Measurements from ENCODE around the gene TMEM217. TPM values are rescaled to one million over a fixed set of nuclear protein-coding genes. Genes with fewer than 3 reads are reported as not detected.

Gene TMEM217
- total and polyA plus RNA-seq, 7 donors = 0.55 to 5.3 (median 0.80) TPM; not detected in 1

DNA sequence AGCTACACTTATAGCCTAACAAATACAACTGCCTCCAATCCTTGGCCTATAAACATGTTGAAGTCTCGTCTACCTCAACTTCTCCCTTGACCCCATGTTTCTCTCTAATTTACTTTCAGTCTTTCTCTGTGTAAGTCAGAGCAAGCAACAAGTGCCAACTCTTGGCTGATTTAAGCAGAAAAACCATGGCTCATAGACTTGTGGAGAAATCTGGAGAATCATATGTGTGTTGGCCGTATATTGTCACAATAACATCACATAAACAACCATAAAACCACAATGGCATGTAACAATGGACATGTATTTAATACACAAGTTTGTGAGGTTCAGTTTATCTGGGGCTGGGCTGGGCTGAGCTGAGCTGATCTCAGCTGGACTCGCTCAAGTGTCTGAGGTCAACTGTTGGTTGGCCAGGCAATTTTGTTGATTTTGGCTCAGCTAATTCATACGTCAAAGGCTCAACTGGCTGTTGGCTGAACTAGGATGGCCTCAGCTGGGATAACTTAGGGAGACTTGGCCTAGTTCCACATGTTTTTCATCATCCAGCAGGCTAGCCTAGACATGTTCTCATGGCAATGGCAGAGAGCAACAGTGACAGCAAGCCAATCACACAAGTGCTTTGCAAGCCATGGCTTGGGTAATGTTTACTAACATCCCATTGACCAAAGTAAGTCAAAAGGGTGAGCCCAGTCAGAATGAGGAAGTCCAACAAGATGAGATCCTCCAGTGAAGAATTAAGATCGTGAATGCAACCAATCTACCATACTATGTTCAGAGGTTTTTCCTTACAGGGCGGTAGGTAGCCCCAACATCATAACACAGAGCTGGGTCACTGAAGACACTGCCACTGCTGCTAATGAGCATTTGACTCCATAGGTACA is 13.3 kb downstream of the TMEM217 start:
- intact Hi-C loops (cut with DNase I) = no loop called here
- H3K4me3 ChIP-seq = no peak overlapping the region
- WGBS, 2 donors = 28 to 63% methylated on average over 6 of the region's 6 CpGs
- H3K27me3 ChIP-seq = no peaks in the 10 kb centered on the region
- no peaks in the 10 kb centered on the region for H3K9me3 ChIP-seq
- H3K27ac ChIP-seq = peak overlapping the region; percentile 65 to 81 (median 80)
- DNase-seq = peak; percentile 94
- TF ChIP-seq, protein P1, sequence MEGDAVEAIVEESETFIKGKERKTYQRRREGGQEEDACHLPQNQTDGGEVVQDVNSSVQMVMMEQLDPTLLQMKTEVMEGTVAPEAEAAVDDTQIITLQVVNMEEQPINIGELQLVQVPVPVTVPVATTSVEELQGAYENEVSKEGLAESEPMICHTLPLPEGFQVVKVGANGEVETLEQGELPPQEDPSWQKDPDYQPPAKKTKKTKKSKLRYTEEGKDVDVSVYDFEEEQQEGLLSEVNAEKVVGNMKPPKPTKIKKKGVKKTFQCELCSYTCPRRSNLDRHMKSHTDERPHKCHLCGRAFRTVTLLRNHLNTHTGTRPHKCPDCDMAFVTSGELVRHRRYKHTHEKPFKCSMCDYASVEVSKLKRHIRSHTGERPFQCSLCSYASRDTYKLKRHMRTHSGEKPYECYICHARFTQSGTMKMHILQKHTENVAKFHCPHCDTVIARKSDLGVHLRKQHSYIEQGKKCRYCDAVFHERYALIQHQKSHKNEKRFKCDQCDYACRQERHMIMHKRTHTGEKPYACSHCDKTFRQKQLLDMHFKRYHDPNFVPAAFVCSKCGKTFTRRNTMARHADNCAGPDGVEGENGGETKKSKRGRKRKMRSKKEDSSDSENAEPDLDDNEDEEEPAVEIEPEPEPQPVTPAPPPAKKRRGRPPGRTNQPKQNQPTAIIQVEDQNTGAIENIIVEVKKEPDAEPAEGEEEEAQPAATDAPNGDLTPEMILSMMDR (IDR thresholded peaks at IDR 0.05) = no peak
- TF ChIP-seq POLR2A (IDR thresholded peaks at IDR 0.05) = no peak
- peak; percentile 78 to 86 (median 82) for TF ChIP-seq POLR2AphosphoS5 (IDR thresholded peaks at IDR 0.05)
- peak; percentile 3 to 82 (median 40) for TF ChIP-seq EP300 (IDR thresholded peaks at IDR 0.05)
- peaks cover 0 to 52% (median 42%) of the 10 kb centered on the region in 4 donors for H3K4me1 ChIP-seq
- H3K36me3 ChIP-seq = no peaks in the 10 kb centered on the region

DNA sequence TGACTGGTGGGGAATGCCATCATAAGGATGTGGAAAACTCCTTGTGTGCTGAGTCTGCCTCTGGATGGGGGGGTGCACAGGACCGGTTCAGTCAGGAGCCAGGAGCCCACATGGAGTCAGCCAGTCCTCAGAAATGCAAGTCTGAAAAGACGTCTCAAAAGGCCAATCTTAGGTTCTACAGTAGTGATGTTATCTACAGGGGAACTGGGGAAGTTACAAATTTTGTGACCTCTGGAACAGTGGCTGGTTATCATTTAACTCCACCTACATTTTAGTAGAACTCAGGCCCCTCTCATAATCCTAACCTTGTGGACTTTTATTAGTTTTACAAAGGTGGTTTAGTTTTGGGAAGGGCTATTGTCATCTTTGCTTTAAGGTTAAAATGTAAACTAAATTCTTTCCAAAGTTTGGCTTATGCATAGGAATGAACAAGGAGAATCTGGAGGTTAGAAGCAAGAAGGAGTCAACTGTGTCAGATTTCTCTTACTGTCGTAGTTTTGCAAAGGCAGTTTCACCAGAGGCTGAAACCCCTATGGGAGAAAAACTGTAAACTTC is 14.1 kb downstream of the TMEM217 start:
- Histone ChIP-seq H3K27me3 (no peaks in the 10 kb centered on the region), H3K4me1 (peaks cover 0 to 57% (median 45%) of the 10 kb centered on the region in 4 donors), H3K36me3 (no peaks in the 10 kb centered on the region), H3K4me3 (no peak overlapping the region), H3K9me3 (no peaks in the 10 kb centered on the region), H3K27ac (peak overlapping the region; percentile 65 to 81 (median 80))
- TF ChIP-seq POLR2AphosphoS5 (IDR thresholded peaks at IDR 0.05) (no peak), POLR2A (IDR thresholded peaks at IDR 0.05) (no peak), EP300 (IDR thresholded peaks at IDR 0.05) (no peak)
- TF ChIP-seq, protein P1 (IDR thresholded peaks at IDR 0.05) = no peak
- intact Hi-C loops (cut with DNase I) = no loop called here
- no peak for DNase-seq
- WGBS, 2 donors = 15 to 56% methylated on average over 3 of the region's 3 CpGs

DNA sequence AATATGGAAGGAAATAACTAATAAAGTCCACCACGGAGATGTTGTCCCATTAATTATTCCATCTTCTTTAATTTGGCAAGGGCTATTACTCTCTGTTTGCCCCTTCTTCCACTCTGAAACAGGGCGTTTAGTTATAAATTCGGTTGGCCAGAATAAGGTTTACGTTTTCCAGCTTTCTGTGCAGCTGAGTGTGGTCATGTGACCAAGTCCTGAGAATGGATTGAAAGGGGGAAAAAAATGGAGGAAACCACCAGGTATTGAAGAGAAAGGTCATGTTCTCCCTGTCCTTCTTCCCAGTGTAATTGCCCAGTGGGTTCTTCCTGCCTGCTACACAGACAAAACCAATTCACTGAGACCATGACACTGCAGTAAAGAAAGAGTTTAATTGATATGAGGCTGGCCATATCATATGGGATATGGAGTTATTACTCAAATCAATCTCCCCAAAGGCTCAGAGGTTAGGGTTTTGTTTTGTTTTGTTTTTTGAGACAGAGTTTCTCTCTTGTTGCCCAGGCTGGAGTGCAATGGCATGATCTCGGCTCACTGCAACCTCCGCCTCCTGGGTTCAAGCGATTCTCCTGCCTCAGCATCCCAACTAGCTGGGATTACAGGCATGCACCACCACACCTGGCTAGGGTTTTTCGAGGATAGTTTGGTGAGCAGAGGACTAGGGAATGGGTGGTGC is 14.7 kb downstream of the TMEM217 start:
- no peak for DNase-seq
- TF ChIP-seq, protein P1 (IDR thresholded peaks at IDR 0.05) = no peak
- TF ChIP-seq POLR2AphosphoS5 (IDR thresholded peaks at IDR 0.05) = no peak
- TF ChIP-seq EP300 (IDR thresholded peaks at IDR 0.05) = no peak
- TF ChIP-seq POLR2A (IDR thresholded peaks at IDR 0.05) = no peak
- Histone ChIP-seq H3K9me3 (no peaks in the 10 kb centered on the region), H3K27ac (peak overlapping the region; percentile 65 to 81 (median 80)), H3K36me3 (no peaks in the 10 kb centered on the region), H3K27me3 (no peaks in the 10 kb centered on the region), H3K4me1 (peaks cover 0 to 59% (median 46%) of the 10 kb centered on the region in 4 donors), H3K4me3 (no peak overlapping the region)
- intact Hi-C loops (cut with DNase I) = no loop called here
- WGBS, 2 donors = 86 to 89% methylated on average over 8 of the region's 8 CpGs

DNA sequence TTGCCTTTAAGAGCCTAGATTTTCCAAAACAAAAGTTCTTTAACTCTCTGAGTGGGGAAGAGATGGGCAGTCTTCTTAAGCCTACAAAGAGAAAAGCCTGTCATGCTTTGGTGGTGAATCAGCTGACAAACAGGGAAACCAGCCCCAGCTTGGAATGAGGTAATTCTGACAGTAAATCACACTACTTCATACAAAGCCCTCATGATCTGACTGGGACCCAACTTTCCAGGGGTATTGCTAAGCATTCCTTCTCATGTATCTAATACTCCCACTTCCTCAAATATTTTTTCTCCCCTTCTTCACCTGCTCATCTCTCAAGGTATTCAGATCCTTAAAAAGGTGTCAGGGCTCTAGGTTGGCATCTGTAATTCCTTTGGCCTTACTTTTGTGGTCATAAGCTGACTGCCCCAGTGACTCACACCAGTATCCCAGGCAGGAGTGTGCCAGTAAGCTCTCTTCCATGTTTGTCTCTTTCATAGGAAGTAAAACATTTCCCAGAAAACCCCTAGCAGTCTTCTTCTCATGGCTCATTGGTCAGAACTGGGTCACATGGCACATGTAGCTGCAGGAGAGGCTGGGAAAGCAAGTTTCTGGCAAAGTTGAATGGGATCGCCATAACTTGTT is 15.4 kb downstream of the TMEM217 start:
- Histone ChIP-seq H3K36me3 (no peaks in the 10 kb centered on the region), H3K4me3 (no peak overlapping the region), H3K27ac (peak overlapping the region; percentile 63 to 81 (median 80)), H3K9me3 (no peaks in the 10 kb centered on the region), H3K4me1 (peaks cover 0 to 60% (median 46%) of the 10 kb centered on the region in 4 donors), H3K27me3 (no peaks in the 10 kb centered on the region)
- TF ChIP-seq EP300 (IDR thresholded peaks at IDR 0.05) (peak in 1 of 4 donors; percentile 60), POLR2AphosphoS5 (IDR thresholded peaks at IDR 0.05) (peak in 3 of 4 donors; percentile 15 to 67 (median 31))
- TF ChIP-seq, protein P1 (IDR thresholded peaks at IDR 0.05) = no peak
- intact Hi-C loops (cut with DNase I) = no loop called here
- peak; percentile 77 for DNase-seq
- 91 to 96% methylated on average over 1 of the region's 1 CpG for WGBS, 2 donors
